Measurements from ENCODE around the gene MARK1. TPM values are rescaled to one million over a fixed set of nuclear protein-coding genes. Genes with fewer than 3 reads are reported as not detected.

MARK1 gene
- total RNA-seq, 1 donor from 2014 or later, result 5.7 TPM

- Mint-ChIP-seq H3K4me3 (no peak overlapping the region), H3K27me3 (peaks cover 14% of the 10 kb centered on the region), H3K4me1 (no peaks in the 10 kb centered on the region), H3K9me3 (no peaks in the 10 kb centered on the region), H3K36me3 (ENCODE audit: low read depth) (no peaks in the 10 kb centered on the region), H3K27ac (no peak overlapping the region)
- no peak for ATAC-seq (ENCODE audit: low read depth)
- DNase-seq, result no peak
- CTCF ChIA-PET, result no interaction called here
- no peak for TF ChIP-seq CTCF (IDR thresholded peaks at IDR 0.05)
- POLR2A ChIA-PET, result no interaction called here
- intact Hi-C loops (cut with micrococcal nuclease), result no loop called here
Measured at GRCh38 chr1:220504329-220504728, 23.6 kb upstream of the MARK1 start.

DNA sequence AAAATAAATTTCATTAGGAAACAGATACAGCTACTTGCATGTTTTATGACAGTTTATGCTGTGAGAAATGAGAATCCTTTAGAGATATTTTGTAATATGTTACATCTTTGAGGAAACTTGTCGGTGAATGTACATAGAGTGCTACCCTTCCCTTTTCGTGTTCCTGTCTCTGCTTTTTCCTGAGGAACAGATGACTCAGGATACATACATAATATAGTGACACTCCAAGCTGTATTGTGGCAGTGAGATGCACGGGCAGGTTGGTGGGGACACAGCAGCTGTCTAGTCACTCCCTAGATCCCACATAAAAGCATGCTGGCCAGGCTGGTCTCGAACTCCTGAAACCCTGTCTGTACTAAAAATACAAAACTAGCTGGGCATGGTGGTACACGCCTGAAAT, 20.9 kb upstream of the MARK1 start:
- no peak for TF ChIP-seq CTCF (IDR thresholded peaks at IDR 0.05)
- ChIA-PET CTCF (no interaction called here), POLR2A (no interaction called here)
- H3K4me3 Mint-ChIP-seq, result no peak overlapping the region
- no peak for ATAC-seq (ENCODE audit: low read depth)
- no peak for DNase-seq
- H3K4me1 Mint-ChIP-seq, result no peaks in the 10 kb centered on the region
- intact Hi-C loops (cut with micrococcal nuclease), result no loop called here
- no peaks in the 10 kb centered on the region for H3K9me3 Mint-ChIP-seq
- H3K36me3 Mint-ChIP-seq (ENCODE audit: low read depth), result no peaks in the 10 kb centered on the region
- peaks cover 10% of the 10 kb centered on the region for H3K27me3 Mint-ChIP-seq
- H3K27ac Mint-ChIP-seq, result no peak overlapping the region

DNA sequence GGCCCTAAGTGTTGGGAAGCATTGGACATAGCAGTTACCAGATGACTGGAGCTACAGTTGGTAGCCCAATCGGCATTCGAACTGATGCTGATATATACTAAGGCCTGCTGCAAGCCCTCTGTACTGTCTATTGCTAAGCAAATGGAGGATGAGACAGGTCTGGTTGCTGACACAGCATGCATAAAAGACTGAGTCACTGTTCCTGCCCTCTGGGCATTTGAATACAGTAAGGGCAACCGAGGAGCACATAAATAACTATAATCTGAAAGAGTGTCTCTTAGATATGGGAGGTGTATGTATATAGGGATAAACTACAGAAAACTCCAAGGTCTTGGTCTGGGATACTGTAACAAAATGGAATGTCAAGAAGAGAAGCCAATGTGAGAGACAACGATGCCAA, 16.8 kb upstream of the MARK1 start:
- no peak for TF ChIP-seq CTCF (IDR thresholded peaks at IDR 0.05)
- CTCF ChIA-PET, result no interaction called here
- Mint-ChIP-seq H3K36me3 (ENCODE audit: low read depth) (no peaks in the 10 kb centered on the region), H3K27ac (no peak overlapping the region), H3K9me3 (no peaks in the 10 kb centered on the region), H3K4me1 (no peaks in the 10 kb centered on the region), H3K4me3 (no peak overlapping the region), H3K27me3 (peaks cover 4% of the 10 kb centered on the region)
- intact Hi-C loops (cut with micrococcal nuclease), result no loop called here
- POLR2A ChIA-PET, result no interaction called here
- no peak for DNase-seq
- ATAC-seq (ENCODE audit: low read depth), result no peak

GRCh38 chr1:220511785-220512184, 16.2 kb upstream of the MARK1 start:
- Mint-ChIP-seq H3K4me3 (no peak overlapping the region), H3K36me3 (ENCODE audit: low read depth) (no peaks in the 10 kb centered on the region), H3K27me3 (peaks cover 3% of the 10 kb centered on the region), H3K27ac (no peak overlapping the region), H3K4me1 (no peaks in the 10 kb centered on the region), H3K9me3 (no peaks in the 10 kb centered on the region)
- no peak for TF ChIP-seq CTCF (IDR thresholded peaks at IDR 0.05)
- DNase-seq (no peak), ATAC-seq (ENCODE audit: low read depth) (no peak)
- ChIA-PET POLR2A (no interaction called here), CTCF (no interaction called here)
- intact Hi-C loops (cut with micrococcal nuclease), result no loop called here

DNA sequence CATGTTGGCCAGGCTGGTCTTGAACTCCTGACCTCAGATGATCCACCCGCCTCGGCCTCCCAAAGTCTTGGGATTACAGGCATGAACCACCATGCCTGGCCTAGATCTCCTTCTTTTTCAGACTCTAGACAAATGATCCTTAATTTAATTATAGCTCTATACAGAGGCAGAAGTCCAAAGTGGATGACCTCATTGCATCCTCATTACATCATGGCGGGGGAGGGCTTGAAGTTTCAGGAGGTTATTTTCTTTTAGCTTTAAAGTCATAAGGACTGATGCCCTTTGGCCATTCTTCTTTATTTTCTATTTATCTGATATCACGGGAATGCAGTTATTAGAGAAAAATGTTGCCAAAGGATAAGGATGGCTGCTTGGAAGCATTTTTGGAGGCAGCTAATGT, 14.1 kb upstream of the MARK1 start:
- CTCF ChIA-PET, result interaction anchor here (0.9 kb wide), 1 partner anchor 297 kb away, joined by 3 read pairs; no protein-coding TSS in a partner anchor
- H3K27ac Mint-ChIP-seq, result no peak overlapping the region

More for the DNA sequence above, 14.1 kb upstream of the MARK1 start:
- TF ChIP-seq CTCF (IDR thresholded peaks at IDR 0.05), result no peak
- Mint-ChIP-seq H3K27me3 (peaks cover 11% of the 10 kb centered on the region), H3K4me1 (no peaks in the 10 kb centered on the region), H3K4me3 (no peak overlapping the region), H3K36me3 (ENCODE audit: low read depth) (no peaks in the 10 kb centered on the region), H3K9me3 (no peaks in the 10 kb centered on the region)
- ATAC-seq (ENCODE audit: low read depth) (no peak), DNase-seq (no peak)
- intact Hi-C loops (cut with micrococcal nuclease), result no loop called here
- POLR2A ChIA-PET, result no interaction called here
